Brain pericyte (primary cell): Measurements from ENCODE around the gene SLC39A2.
"Not testable (repeated sequence)": the region's sequence is repeated elsewhere in the genome, so short reads cannot be mapped to it uniquely, and the experiment has no call there.

Source experiments
- DNase-seq: peaks from one replicate; pipeline ENCODE4 v3.0.0-alpha.2; 2012; ENCODE audit warnings: low read depth, low spot score

SLC39A2 gene

GRCh38 chr14:21025371-21026273 lies 26.5 kb downstream of the SLC39A2 start:
- no peak for DNase-seq

GRCh38 chr14:21026274-21026987 lies 27.3 kb downstream of the SLC39A2 start:
- no peak for DNase-seq

- no peak for DNase-seq
These were observed 27.9 kb downstream of the SLC39A2 start for GRCh38 chr14:21026988-21027315.

GRCh38 chr14:21029917-21030316 lies 30.8 kb downstream of the SLC39A2 start, which contains the start of gene TPPP2:
Gene TPPP2, plus strand, starts transcription at chr14:21030217. Its CDS starts 365 bp downstream, at chr14:21030582.
- no peak for DNase-seq

- DNase-seq: no peak
These were observed 31.4 kb downstream of the SLC39A2 start for GRCh38 chr14:21030531-21030930.

GRCh38 chr14:21032326-21033132 lies 33.4 kb downstream of the SLC39A2 start:
- DNase-seq: no peak

GRCh38 chr14:21033133-21033698 lies 34.1 kb downstream of the SLC39A2 start:
- no peak for DNase-seq

- no peak for DNase-seq
These were observed 35.6 kb downstream of the SLC39A2 start, which contains the start of gene RNASE13 for GRCh38 chr14:21034707-21035106. Gene RNASE13, minus strand, starts transcription at chr14:21034807. Its CDS starts 519 bp downstream, at chr14:21034288.

GRCh38 chr14:21036751-21037150 lies 37.7 kb downstream of the SLC39A2 start:
- DNase-seq: no peak

GRCh38 chr14:21037156-21037555 lies 38.1 kb downstream of the SLC39A2 start:
- DNase-seq: no peak

GRCh38 chr14:21038441-21039422 lies 39.6 kb downstream of the SLC39A2 start:
- no peak for DNase-seq

- no peak for DNase-seq
These were observed 40.7 kb downstream of the SLC39A2 start for GRCh38 chr14:21039585-21040369.

- DNase-seq: no peak
These were observed 41.4 kb downstream of the SLC39A2 start for GRCh38 chr14:21040370-21040925.

GRCh38 chr14:21040941-21041340 lies 41.8 kb downstream of the SLC39A2 start:
- DNase-seq: not testable (repeated sequence)

GRCh38 chr14:21041676-21042433 lies 42.8 kb downstream of the SLC39A2 start, which contains the start of gene RNASE7:
Gene RNASE7, plus strand, starts transcription at chr14:21042362. Its CDS starts 631 bp downstream, at chr14:21042993.
- no peak for DNase-seq

- DNase-seq: no peak
These were observed 43.8 kb downstream of the SLC39A2 start for GRCh38 chr14:21042918-21043317.

- no peak for DNase-seq
These were observed 44.4 kb downstream of the SLC39A2 start for GRCh38 chr14:21043387-21043973.
